ENCODE data around the gene ZNF892. TPM values are rescaled to one million over a fixed set of nuclear protein-coding genes. Genes with fewer than 3 reads are reported as not detected.
"Not testable (repeated sequence)": the region's sequence is repeated elsewhere in the genome, so short reads cannot be mapped to it uniquely, and the experiment has no call there.

The ZNF892 gene
- total and polyA plus RNA-seq, 5 donors from 2014 or later: 0.11 to 2.0 (median 0.74) TPM

DNA sequence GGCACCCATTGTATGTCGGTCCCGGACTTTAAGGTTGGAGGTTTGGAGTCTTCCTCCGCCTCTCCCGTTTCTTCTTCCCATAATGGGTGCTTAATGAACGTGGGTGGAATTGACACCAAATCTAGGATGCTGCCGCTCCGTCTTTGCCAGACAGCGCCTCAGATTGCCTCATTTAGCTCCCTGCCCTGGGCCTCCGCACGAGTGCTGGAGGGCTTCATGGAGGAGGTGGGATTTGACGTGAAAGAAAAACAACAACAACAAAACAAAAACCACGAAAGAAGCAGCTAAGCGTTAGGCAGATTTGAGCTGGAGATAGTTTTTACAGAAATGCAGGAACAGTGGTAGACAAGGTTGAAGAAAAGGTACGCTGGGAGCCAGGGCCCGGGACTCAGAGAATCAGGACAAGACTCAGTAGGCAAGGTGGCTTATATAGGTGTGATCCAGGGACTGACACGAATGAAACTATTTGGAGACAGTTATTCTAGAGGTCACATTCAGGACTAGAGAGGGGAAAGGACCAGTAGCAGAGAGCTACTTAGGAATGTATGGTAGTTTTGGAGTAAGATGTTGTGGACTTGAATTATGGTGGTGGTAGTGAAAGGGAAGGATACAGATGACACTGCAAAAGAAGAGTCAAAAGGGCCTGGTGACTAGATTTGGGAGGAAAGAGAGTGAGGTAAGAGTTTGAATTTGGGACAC, 41.1 kb upstream of the ZNF892 start:
- Histone ChIP-seq H3K4me3 (ENCODE audit: low read depth, low read length) (peak overlapping the region; percentile 94), H3K27me3 (ENCODE audit: control insufficient read depth, insufficient read depth, low read length) (no peaks in the 10 kb centered on the region), H3K27ac (ENCODE audit: insufficient read depth, low read length, poor library complexity, severe bottlenecking) (peak overlapping the region; percentile 88), H3K9me3 (ENCODE audit: control insufficient read depth in 2 of 2, low read length in 2 of 2) (no peaks in the 10 kb centered on the region), H3K4me1 (ENCODE audit: control insufficient read depth, insufficient read depth, low read length, poor library complexity, severe bottlenecking) (peaks cover 22% of the 10 kb centered on the region), H3K36me3 (ENCODE audit: control insufficient read depth, insufficient read depth, low read length) (no peaks in the 10 kb centered on the region)
- peaks cover 16 to 45% (median 26%) of the 10 kb centered on the region in 4 donors for H3K4me1 Mint-ChIP-seq
- H3K4me3 Mint-ChIP-seq: peak overlapping the region; percentile 98 to 100 (median 99)
- H3K27me3 Mint-ChIP-seq: peaks cover 4% of the 10 kb centered on the region
- H3K27ac Mint-ChIP-seq: peak overlapping the region; percentile 97 to 99 (median 99)
- peaks cover 0 to 3% (median 0%) of the 10 kb centered on the region in 7 donors for H3K9me3 Mint-ChIP-seq
- peaks cover 5% of the 10 kb centered on the region for H3K36me3 Mint-ChIP-seq
- DNase-seq (no peak), ATAC-seq (ENCODE audit: low read depth in 2 of 2) (no peak)

DNA sequence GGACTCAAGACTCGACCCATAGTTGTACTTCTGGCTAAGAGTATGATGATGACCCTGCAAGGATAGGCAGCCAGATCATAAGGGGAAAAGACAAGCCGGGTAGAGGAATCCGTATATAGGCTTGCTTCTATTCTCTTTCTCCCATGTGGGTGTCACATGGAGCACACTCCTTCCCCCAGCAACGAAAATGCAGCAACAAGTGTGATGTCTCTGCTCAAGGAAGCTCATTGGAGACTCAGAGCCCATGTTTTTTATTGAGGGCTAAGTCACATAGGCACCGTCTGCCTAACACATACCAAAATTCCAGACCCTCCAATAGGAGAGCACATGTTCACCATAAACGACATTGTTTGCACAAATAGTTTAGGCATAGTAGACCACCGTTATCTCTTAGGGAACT, 35.4 kb upstream of the ZNF892 start:
- Histone ChIP-seq H3K27me3 (ENCODE audit: control insufficient read depth, insufficient read depth, low read length) (no peaks in the 10 kb centered on the region), H3K4me3 (ENCODE audit: low read depth, low read length) (no peak overlapping the region), H3K27ac (ENCODE audit: insufficient read depth, low read length, poor library complexity, severe bottlenecking) (no peak overlapping the region), H3K9me3 (ENCODE audit: control insufficient read depth in 2 of 2, low read length in 2 of 2) (no peaks in the 10 kb centered on the region), H3K36me3 (ENCODE audit: control insufficient read depth, insufficient read depth, low read length) (peaks cover 4% of the 10 kb centered on the region), H3K4me1 (ENCODE audit: control insufficient read depth, insufficient read depth, low read length, poor library complexity, severe bottlenecking) (no peaks in the 10 kb centered on the region)
- peaks cover 19% of the 10 kb centered on the region for H3K36me3 Mint-ChIP-seq
- no peak for DNase-seq
- peaks cover 0 to 19% (median 6%) of the 10 kb centered on the region in 4 donors for H3K4me1 Mint-ChIP-seq
- ATAC-seq (ENCODE audit: low read depth in 2 of 2): no peak
- no peak overlapping the region for H3K27ac Mint-ChIP-seq
- no peaks in the 10 kb centered on the region for H3K27me3 Mint-ChIP-seq
- H3K4me3 Mint-ChIP-seq: peak overlapping the region in 1 of 4 donors; percentile 64
- peaks cover 0 to 6% (median 0%) of the 10 kb centered on the region in 7 donors for H3K9me3 Mint-ChIP-seq

GRCh38 chr2:95174031-95174542, 33.2 kb upstream of the ZNF892 start:
- Histone ChIP-seq H3K4me3 (ENCODE audit: low read depth, low read length) (no peak overlapping the region), H3K9me3 (ENCODE audit: control insufficient read depth in 2 of 2, low read length in 2 of 2) (no peaks in the 10 kb centered on the region), H3K27me3 (ENCODE audit: control insufficient read depth, insufficient read depth, low read length) (no peaks in the 10 kb centered on the region), H3K27ac (ENCODE audit: insufficient read depth, low read length, poor library complexity, severe bottlenecking) (no peak overlapping the region), H3K4me1 (ENCODE audit: control insufficient read depth, insufficient read depth, low read length, poor library complexity, severe bottlenecking) (no peaks in the 10 kb centered on the region), H3K36me3 (ENCODE audit: control insufficient read depth, insufficient read depth, low read length) (peaks cover 22% of the 10 kb centered on the region)
- H3K36me3 Mint-ChIP-seq: peaks cover 37% of the 10 kb centered on the region
- H3K27ac Mint-ChIP-seq: no peak overlapping the region
- H3K9me3 Mint-ChIP-seq: peaks cover 0 to 6% (median 0%) of the 10 kb centered on the region in 7 donors
- peaks cover 0 to 10% (median 5%) of the 10 kb centered on the region in 4 donors for H3K4me1 Mint-ChIP-seq
- DNase-seq (no peak), ATAC-seq (ENCODE audit: low read depth in 2 of 2) (no peak)
- no peaks in the 10 kb centered on the region for H3K27me3 Mint-ChIP-seq
- no peak overlapping the region for H3K4me3 Mint-ChIP-seq

GRCh38 chr2:95179451-95179850, 27.9 kb upstream of the ZNF892 start:
- Histone ChIP-seq H3K4me3 (ENCODE audit: low read depth, low read length) (no peak overlapping the region), H3K9me3 (ENCODE audit: control insufficient read depth in 2 of 2, low read length in 2 of 2) (peaks cover 18 to 25% of the 10 kb centered on the region in 2 experiments), H3K4me1 (ENCODE audit: control insufficient read depth, insufficient read depth, low read length, poor library complexity, severe bottlenecking) (no peaks in the 10 kb centered on the region), H3K27ac (ENCODE audit: insufficient read depth, low read length, poor library complexity, severe bottlenecking) (no peak overlapping the region), H3K36me3 (ENCODE audit: control insufficient read depth, insufficient read depth, low read length) (peaks cover 56% of the 10 kb centered on the region), H3K27me3 (ENCODE audit: control insufficient read depth, insufficient read depth, low read length) (no peaks in the 10 kb centered on the region)
- Mint-ChIP-seq H3K27me3 (no peaks in the 10 kb centered on the region), H3K9me3 (peaks cover 0 to 33% (median 11%) of the 10 kb centered on the region in 7 donors), H3K4me3 (no peak overlapping the region), H3K27ac (no peak overlapping the region), H3K36me3 (peaks cover 63% of the 10 kb centered on the region), H3K4me1 (peaks cover 0 to 3% (median under 1%) of the 10 kb centered on the region in 4 donors)
- DNase-seq (no peak), ATAC-seq (ENCODE audit: low read depth in 2 of 2) (no peak)

DNA sequence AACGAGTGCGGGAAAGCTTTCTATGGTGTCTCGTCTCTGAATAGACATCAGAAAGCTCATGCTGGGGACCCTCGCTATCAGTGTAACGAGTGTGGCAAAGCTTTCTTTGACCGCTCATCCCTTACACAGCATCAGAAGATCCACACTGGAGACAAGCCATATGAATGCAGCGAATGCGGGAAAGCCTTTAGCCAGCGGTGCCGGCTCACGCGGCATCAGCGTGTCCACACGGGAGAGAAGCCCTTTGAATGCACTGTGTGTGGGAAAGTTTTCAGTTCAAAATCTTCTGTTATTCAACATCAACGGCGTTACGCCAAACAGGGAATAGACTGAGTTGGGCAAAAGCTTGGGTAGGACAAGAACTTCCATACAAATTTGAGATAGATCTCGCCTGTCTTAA, 25.5 kb upstream of the ZNF892 start:
- H3K4me3 ChIP-seq (ENCODE audit: low read depth, low read length): no peak overlapping the region
- no peak overlapping the region for H3K27ac ChIP-seq (ENCODE audit: insufficient read depth, low read length, poor library complexity, severe bottlenecking)
- H3K9me3 ChIP-seq (ENCODE audit: control insufficient read depth in 2 of 2, low read length in 2 of 2): peaks cover 18 to 25% of the 10 kb centered on the region in 2 experiments
- DNase-seq: no peak
- Mint-ChIP-seq H3K27me3 (no peaks in the 10 kb centered on the region), H3K9me3 (peaks cover 0 to 40% (median 11%) of the 10 kb centered on the region in 7 donors), H3K4me1 (no peaks in the 10 kb centered on the region), H3K36me3 (peaks cover 57% of the 10 kb centered on the region), H3K4me3 (no peak overlapping the region), H3K27ac (no peak overlapping the region)
- no peaks in the 10 kb centered on the region for H3K4me1 ChIP-seq (ENCODE audit: control insufficient read depth, insufficient read depth, low read length, poor library complexity, severe bottlenecking)
- H3K36me3 ChIP-seq (ENCODE audit: control insufficient read depth, insufficient read depth, low read length): peaks cover 52% of the 10 kb centered on the region
- no peak for ATAC-seq (ENCODE audit: low read depth in 2 of 2)
- H3K27me3 ChIP-seq (ENCODE audit: control insufficient read depth, insufficient read depth, low read length): no peaks in the 10 kb centered on the region

- no peaks in the 10 kb centered on the region for H3K27me3 Mint-ChIP-seq
- Histone ChIP-seq H3K9me3 (ENCODE audit: control insufficient read depth in 2 of 2, low read length in 2 of 2) (peaks cover 18 to 22% of the 10 kb centered on the region in 2 experiments), H3K27ac (ENCODE audit: insufficient read depth, low read length, poor library complexity, severe bottlenecking) (no peak overlapping the region), H3K36me3 (ENCODE audit: control insufficient read depth, insufficient read depth, low read length) (peaks cover 25% of the 10 kb centered on the region), H3K27me3 (ENCODE audit: control insufficient read depth, insufficient read depth, low read length) (peaks cover 2% of the 10 kb centered on the region), H3K4me1 (ENCODE audit: control insufficient read depth, insufficient read depth, low read length, poor library complexity, severe bottlenecking) (no peaks in the 10 kb centered on the region), H3K4me3 (ENCODE audit: low read depth, low read length) (no peak overlapping the region)
- no peak for DNase-seq
- H3K36me3 Mint-ChIP-seq: peaks cover 28% of the 10 kb centered on the region
- H3K9me3 Mint-ChIP-seq: peaks cover 0 to 32% (median 8%) of the 10 kb centered on the region in 7 donors
- no peak overlapping the region for H3K27ac Mint-ChIP-seq
- no peak for ATAC-seq (ENCODE audit: low read depth in 2 of 2)
- H3K4me3 Mint-ChIP-seq: no peak overlapping the region
- no peaks in the 10 kb centered on the region for H3K4me1 Mint-ChIP-seq
Measured at GRCh38 chr2:95185197-95185596, 22.1 kb upstream of the ZNF892 start.

DNA sequence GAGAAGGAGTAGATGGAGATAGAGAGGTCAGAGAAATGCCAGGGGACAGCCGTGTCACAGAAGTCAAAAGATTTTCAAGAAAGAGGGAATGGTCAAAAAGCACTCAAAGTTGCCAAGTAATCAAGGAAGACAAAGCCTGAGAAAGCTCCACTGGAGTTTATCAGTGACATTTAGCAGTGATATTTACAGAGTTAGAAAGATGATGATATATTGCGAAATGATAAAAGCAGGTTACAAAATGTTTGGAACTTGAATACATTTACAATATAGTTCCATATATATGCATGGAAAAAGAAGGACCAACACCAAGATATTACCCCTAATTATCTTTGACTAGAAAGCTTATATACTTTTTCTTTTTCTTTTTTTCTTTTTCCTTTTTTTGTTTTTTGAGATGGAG, 21.3 kb upstream of the ZNF892 start:
- no peaks in the 10 kb centered on the region for H3K4me1 Mint-ChIP-seq
- H3K27ac ChIP-seq (ENCODE audit: insufficient read depth, low read length, poor library complexity, severe bottlenecking): no peak overlapping the region
- H3K4me1 ChIP-seq (ENCODE audit: control insufficient read depth, insufficient read depth, low read length, poor library complexity, severe bottlenecking): no peaks in the 10 kb centered on the region
- peaks cover 21% of the 10 kb centered on the region for H3K36me3 Mint-ChIP-seq
- peaks cover 17% of the 10 kb centered on the region for H3K36me3 ChIP-seq (ENCODE audit: control insufficient read depth, insufficient read depth, low read length)
- peaks cover 2% of the 10 kb centered on the region for H3K27me3 ChIP-seq (ENCODE audit: control insufficient read depth, insufficient read depth, low read length)
- ATAC-seq (ENCODE audit: low read depth in 2 of 2) (no peak), DNase-seq (no peak)
- peaks cover 0 to 27% (median 7%) of the 10 kb centered on the region in 7 donors for H3K9me3 Mint-ChIP-seq
- no peak overlapping the region for H3K4me3 ChIP-seq (ENCODE audit: low read depth, low read length)
- peak overlapping the region in 1 of 3 donors; percentile 21 for H3K27ac Mint-ChIP-seq
- H3K27me3 Mint-ChIP-seq: no peaks in the 10 kb centered on the region
- H3K9me3 ChIP-seq (ENCODE audit: control insufficient read depth in 2 of 2, low read length in 2 of 2): peaks cover 15 to 19% of the 10 kb centered on the region in 2 experiments
- H3K4me3 Mint-ChIP-seq: no peak overlapping the region

DNA sequence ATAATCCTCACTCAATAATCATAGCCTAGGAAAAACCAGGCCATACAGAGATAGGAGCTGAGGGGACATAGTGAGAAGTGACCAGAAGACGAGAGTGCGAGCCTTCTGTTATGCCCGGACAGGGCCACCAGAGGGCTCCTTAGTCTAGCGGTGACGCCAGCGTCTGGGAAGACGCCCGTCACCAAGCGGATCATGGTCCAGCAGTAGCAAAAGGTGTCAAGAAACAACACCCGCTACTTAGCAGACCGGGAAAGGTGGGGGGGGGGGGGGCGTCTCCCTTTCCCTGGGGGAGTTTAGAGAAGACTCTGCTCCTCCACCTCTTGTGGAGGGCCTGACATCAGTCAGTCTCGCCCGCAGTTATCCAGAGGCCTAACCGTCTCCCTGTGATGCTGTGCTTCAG, 14.4 kb upstream of the ZNF892 start:
- H3K36me3 ChIP-seq (ENCODE audit: control insufficient read depth, insufficient read depth, low read length); H3K4me1 Mint-ChIP-seq; H3K27me3 ChIP-seq (ENCODE audit: control insufficient read depth, insufficient read depth, low read length); H3K4me3 Mint-ChIP-seq; H3K36me3 Mint-ChIP-seq; H3K27ac Mint-ChIP-seq; H3K9me3 ChIP-seq (ENCODE audit: control insufficient read depth in 2 of 2, low read length in 2 of 2); H3K9me3 Mint-ChIP-seq; H3K4me1 ChIP-seq (ENCODE audit: control insufficient read depth, insufficient read depth, low read length, poor library complexity, severe bottlenecking); H3K27me3 Mint-ChIP-seq; ATAC-seq (ENCODE audit: low read depth in 2 of 2); H3K4me3 ChIP-seq (ENCODE audit: low read depth, low read length); H3K27ac ChIP-seq (ENCODE audit: insufficient read depth, low read length, poor library complexity, severe bottlenecking): not testable (repeated sequence)
- DNase-seq: peak; percentile 10 to 19 (median 19)

Data from CD4-positive, CD25-positive, alpha-beta regulatory T cell (primary cell).